ENCODE data around the gene NFASC. TPM values are rescaled to one million over a fixed set of nuclear protein-coding genes. Genes with fewer than 3 reads are reported as not detected.

The NFASC gene
- total RNA-seq, 8 experiments from 2014 or later, result 0.56 to 85.7 (median 43.3) TPM

DNA sequence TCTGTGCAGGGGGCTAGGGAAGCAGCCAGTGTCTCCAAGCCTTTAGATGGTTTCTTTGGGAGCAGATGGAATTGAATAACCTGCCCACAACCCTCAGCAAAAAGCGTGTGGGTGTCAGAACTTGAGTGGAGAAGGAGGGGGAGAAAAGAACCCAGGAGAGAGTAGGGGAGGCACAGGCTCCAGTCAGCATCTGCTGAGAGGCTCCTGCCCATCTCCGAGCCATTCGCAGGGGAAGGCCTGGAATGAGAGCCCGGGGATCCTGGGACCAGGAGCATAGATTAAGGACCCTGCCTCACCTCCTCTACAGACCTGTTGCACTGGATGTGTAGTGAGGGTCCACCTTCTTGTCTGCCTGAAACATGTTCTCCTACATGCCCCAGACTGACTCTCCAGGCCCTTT lies 197.3 kb downstream of the NFASC start:
- WGBS, 10 experiments, result 65 to 85% (median 81%) methylated on average over 1 to 4 of the region's 4 CpGs; no CpG with 5 or more reads in 6 of the 10 experiments
- Histone ChIP-seq H3K4me1 (replicated peaks in 1 of 2) (no peaks in the 10 kb centered on the region), H3K4me3 (no peak overlapping the region), H3K27ac (no peak overlapping the region)
- no peak for ATAC-seq (replicated peaks in 6 of 8)
- in situ Hi-C loops (cut with MboI; ENCODE audit: low pct_unique_long_range_greater_than_20kb in 2 of 9, low sequenced_read_pairs in 9 of 9, unreplicated experiment in 9 of 9), result loop anchor here in 4 of 9 experiments (10.0 to 25.0 kb wide), 3 partner anchors 73 to 106 kb away; no protein-coding TSS in a partner anchor

DNA sequence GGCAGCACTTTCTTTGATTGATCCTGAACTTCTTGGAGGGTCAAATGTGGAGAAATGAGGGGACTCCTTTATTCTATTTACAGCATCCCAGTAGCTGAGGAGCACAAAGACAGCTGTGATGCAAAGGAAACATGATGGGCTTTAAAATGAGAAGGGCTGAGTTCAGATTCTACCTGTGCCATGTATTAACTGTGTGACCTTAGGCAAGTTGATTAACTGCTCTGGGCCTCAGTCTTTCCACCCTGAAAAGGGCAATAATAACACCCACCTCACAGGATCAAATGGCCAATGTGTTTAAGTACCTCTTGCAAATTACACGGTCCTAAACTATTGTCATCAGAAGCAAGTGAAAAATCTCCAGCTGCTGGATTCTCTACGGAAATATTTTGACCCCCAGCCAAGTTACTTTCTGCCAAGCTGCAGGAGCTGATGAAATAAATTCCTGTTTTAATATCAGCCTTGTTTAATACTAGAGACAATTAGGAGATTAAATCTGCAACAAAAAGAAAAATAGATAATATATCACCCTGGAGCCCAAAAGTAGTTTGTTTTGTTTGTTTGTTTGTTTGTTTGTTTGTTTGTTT lies 197.9 kb downstream of the NFASC start:
- in situ Hi-C loops (cut with MboI; ENCODE audit: low pct_unique_long_range_greater_than_20kb in 2 of 9, low sequenced_read_pairs in 9 of 9, unreplicated experiment in 9 of 9), result loop anchor here in 4 of 9 experiments (10.0 to 25.0 kb wide), 3 partner anchors 74 to 106 kb away; no protein-coding TSS in a partner anchor
- 0 to 91% (median 71%) methylated on average over 1 to 2 of the region's 2 CpGs; no CpG with 5 or more reads in 4 of the 10 experiments for WGBS, 10 experiments
- no peaks in the 10 kb centered on the region for H3K4me1 ChIP-seq (replicated peaks in 1 of 2)
- no peak overlapping the region for H3K4me3 ChIP-seq
- ATAC-seq (replicated peaks in 6 of 8), result no peak
- no peak overlapping the region for H3K27ac ChIP-seq

GRCh38 chr1:205069371-205070125 lies 198.9 kb downstream of the NFASC start:
- Histone ChIP-seq H3K27ac (no peak overlapping the region), H3K4me3 (no peak overlapping the region), H3K4me1 (replicated peaks in 1 of 2) (no peaks in the 10 kb centered on the region)
- in situ Hi-C loops (cut with MboI; ENCODE audit: low pct_unique_long_range_greater_than_20kb in 2 of 9, low sequenced_read_pairs in 9 of 9, unreplicated experiment in 9 of 9), result loop anchor here in 4 of 9 experiments (10.0 to 25.0 kb wide), 3 partner anchors 75 to 107 kb away; no protein-coding TSS in a partner anchor
- ATAC-seq (replicated peaks in 6 of 8), result no peak
- WGBS, 10 experiments, result 65 to 98% (median 79%) methylated on average over 4 to 28 of the region's 42 CpGs; no CpG with 5 or more reads in 4 of the 10 experiments

- no peak overlapping the region for H3K4me3 ChIP-seq
- 64 to 100% (median 97%) methylated on average over 1 to 2 of the region's 2 CpGs; no CpG with 5 or more reads in 4 of the 10 experiments for WGBS, 10 experiments
- in situ Hi-C loops (cut with MboI; ENCODE audit: low pct_unique_long_range_greater_than_20kb in 2 of 9, low sequenced_read_pairs in 9 of 9, unreplicated experiment in 9 of 9), result loop anchor here in 1 of 9 experiments (25.0 kb wide), 1 partner anchor 109 kb away; no protein-coding TSS in a partner anchor
Measured at GRCh38 chr1:205071028-205071409, 200.4 kb downstream of the NFASC start.

DNA sequence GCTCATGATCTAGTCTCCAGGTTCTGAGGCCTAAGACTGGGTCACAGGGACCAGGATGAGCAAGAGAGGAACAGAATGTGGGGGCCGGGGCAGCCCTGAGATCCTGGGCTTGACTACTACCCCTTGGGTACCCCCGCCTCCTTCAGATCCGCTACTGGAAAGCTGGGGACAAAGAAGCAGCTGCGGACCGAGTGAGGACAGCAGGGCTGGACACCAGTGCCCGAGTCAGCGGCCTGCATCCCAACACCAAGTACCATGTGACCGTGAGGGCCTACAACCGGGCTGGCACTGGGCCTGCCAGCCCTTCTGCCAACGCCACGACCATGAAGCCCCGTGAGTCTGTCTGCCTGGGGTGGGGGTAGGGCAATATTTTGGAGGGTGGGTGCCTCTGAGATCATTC lies 201.1 kb downstream of the NFASC start:
- Histone ChIP-seq H3K4me1 (replicated peaks in 1 of 2) (no peaks in the 10 kb centered on the region), H3K4me3 (no peak overlapping the region), H3K27ac (no peak overlapping the region)
- ATAC-seq (replicated peaks in 6 of 8), result no peak
- 81 to 100% (median 96%) methylated on average over 2 to 9 of the region's 12 CpGs; no CpG with 5 or more reads in 6 of the 10 experiments for WGBS, 10 experiments
- in situ Hi-C loops (cut with MboI; ENCODE audit: low pct_unique_long_range_greater_than_20kb in 2 of 9, low sequenced_read_pairs in 9 of 9, unreplicated experiment in 9 of 9), result loop anchor here in 1 of 9 experiments (25.0 kb wide), 1 partner anchor 110 kb away; no protein-coding TSS in a partner anchor

More at GRCh38 chr1:205071028-205071409, 200.4 kb downstream of the NFASC start:
- ATAC-seq (replicated peaks in 6 of 8), result no peak
- H3K4me1 ChIP-seq (replicated peaks in 1 of 2), result no peaks in the 10 kb centered on the region
- H3K27ac ChIP-seq, result no peak overlapping the region

- in situ Hi-C loops (cut with MboI; ENCODE audit: low pct_unique_long_range_greater_than_20kb in 2 of 9, low sequenced_read_pairs in 9 of 9, unreplicated experiment in 9 of 9), result loop anchor here in 1 of 9 experiments (25.0 kb wide), 1 partner anchor 110 kb away; no protein-coding TSS in a partner anchor
- WGBS, 10 experiments, result 60 to 92% (median 84%) methylated on average over 1 to 9 of the region's 9 CpGs; no CpG with 5 or more reads in 4 of the 10 experiments
- no peaks in the 10 kb centered on the region for H3K4me1 ChIP-seq (replicated peaks in 1 of 2)
- no peak overlapping the region for H3K27ac ChIP-seq
- ATAC-seq (replicated peaks in 6 of 8), result peak in 1 of 8 experiments; percentile 27
- H3K4me3 ChIP-seq, result no peak overlapping the region
Measured at GRCh38 chr1:205072286-205072685, 201.6 kb downstream of the NFASC start.

Other genes with a start within 250 kb of the NFASC start
- 10 to 100 TPM in 3 of 8 experiments, 1 to 10 TPM in 3, under 1 TPM in 2; 0.70 to 24.4 (median 6.0) TPM for gene LRRN2, start 185.1 kb upstream of the NFASC start, total RNA-seq
- 10 to 100 TPM in 4 of 8 experiments, 1 to 10 TPM in 4; 1.1 to 61.9 (median 14.8) TPM for gene CNTN2, start 172.3 kb downstream of the NFASC start, total RNA-seq
- 10 to 100 TPM in 1 of 8 experiments, 1 to 10 TPM in 7; 2.2 to 10.0 (median 4.9) TPM for gene TMEM81, start 213.6 kb downstream of the NFASC start, total RNA-seq